Activated T-helper 1 cell treated with anti-CD3 and anti-CD28 coated beads, Interleukin-12 subunit alpha, Interleukin-12 subunit beta, Interleukin-2, Interleukin-4 antibody, amounts not matched to agents 30 ng/mL and 10 ng/mL and 1 ng/mL, durations not matched to agents 14 hours and 24 hours and 36 hours (primary cell): ENCODE results near the gene ALPK3. TPM values are rescaled to one million over a fixed set of nuclear protein-coding genes. Genes with fewer than 3 reads are reported as not detected.

Source experiments
- DNase-seq: peaks from one replicate; pipeline ENCODE4 v3.0.0; 2021; ENCODE audit warnings: low spot score
- H3K27ac Mint-ChIP-seq: one replicate; pipeline ENCODE4 v1.8.0; 2021; ENCODE audit warnings: mild to moderate bottlenecking, mixed read lengths
- H3K27me3 Mint-ChIP-seq: one replicate; pipeline ENCODE4 v1.8.0; 2022; ENCODE audit warnings: mild to moderate bottlenecking, moderate library complexity, mixed read lengths; ENCODE audit not compliant: insufficient read depth
- H3K36me3 Mint-ChIP-seq: one replicate; pipeline ENCODE4 v1.8.0; 2021; ENCODE audit warnings: low read depth, mixed read lengths
- H3K4me1 Mint-ChIP-seq: one replicate; pipeline ENCODE4 v1.8.0; 2021; ENCODE audit warnings: low read depth, mixed read lengths
- H3K4me3 Mint-ChIP-seq: one replicate; pipeline ENCODE4 v1.8.0; 2021; ENCODE audit warnings: mild to moderate bottlenecking, moderate library complexity, mixed read lengths
- H3K9me3 Mint-ChIP-seq: one replicate; pipeline ENCODE4 v1.8.0; 2021; ENCODE audit warnings: mixed read lengths
- intact Hi-C: fragments of 100-400 bp; cut with micrococcal nuclease; formaldehyde crosslinking; loops from one replicate; pipeline ENCODE4 v1.15.1; 2024
- total RNA-seq: library from RNA; stranded (reverse); gene quantifications from 2 replicates; pipeline ENCODE4 v1.2.3, GENCODE V29; 2022

Gene ALPK3
- total RNA-seq, 1 donor from 2014 or later, result 0.10 TPM

DNA sequence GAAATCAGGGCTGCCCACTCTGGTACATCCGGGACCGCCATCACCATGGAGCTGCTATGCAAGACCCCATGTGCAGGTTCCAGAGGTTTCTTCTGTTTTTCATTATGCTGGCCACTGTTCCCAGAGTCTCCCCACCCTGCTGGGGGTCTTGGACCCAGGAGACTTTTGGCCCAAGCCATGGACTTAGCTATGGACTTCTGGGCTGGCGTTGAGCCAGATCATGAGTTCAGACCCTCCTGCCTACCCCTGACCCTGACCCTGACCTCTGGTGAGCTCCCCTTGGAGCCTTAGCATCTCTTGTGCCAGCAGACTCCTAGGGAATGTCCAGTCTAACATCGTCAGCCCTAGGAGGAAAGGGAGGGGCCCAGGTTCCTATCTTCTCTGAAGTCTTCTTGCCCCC is 92.6 kb downstream of the ALPK3 start:
- intact Hi-C loops, result no loop called here
- Mint-ChIP-seq H3K4me1 (peaks cover 14% of the 10 kb centered on the region), H3K27ac (no peak overlapping the region), H3K27me3 (no peaks in the 10 kb centered on the region), H3K4me3 (no peak overlapping the region), H3K36me3 (peaks cover under 1% of the 10 kb centered on the region), H3K9me3 (no peaks in the 10 kb centered on the region)
- no peak for DNase-seq

DNA sequence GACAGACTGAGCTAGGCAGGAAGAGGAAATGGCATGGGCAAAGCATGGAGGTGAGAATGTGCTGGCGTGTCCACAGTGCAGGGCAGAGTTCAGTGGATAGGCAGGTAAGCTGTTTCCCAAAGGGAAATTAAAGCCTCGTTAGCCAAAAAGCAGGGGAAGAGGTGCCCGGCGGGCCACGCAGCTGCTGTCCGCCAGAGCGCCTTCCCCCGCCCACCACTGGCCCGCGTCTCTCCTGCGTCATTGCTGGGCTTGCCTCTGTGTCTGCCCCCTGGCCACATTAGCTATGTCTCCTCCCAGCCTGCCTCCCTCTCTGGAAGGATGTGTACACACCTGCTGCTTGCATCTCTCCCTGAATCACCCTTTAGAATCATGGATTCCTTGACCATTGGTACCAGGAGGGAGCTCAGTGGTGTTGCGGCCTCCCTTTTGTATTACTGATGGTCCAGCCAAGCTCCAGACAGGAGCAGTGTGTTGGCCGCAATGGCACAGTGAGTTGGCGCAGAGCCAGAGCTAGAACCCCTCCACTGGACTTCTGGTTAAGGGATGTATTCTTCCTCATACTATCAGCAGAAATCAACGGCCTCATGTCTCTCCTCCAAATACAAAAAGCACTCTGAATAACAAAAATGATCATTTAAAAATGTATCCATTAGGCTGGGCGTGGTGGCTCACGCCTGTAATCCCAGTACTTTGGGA is 93.9 kb downstream of the ALPK3 start:
- Mint-ChIP-seq H3K4me1 (peaks cover 24% of the 10 kb centered on the region), H3K9me3 (no peaks in the 10 kb centered on the region), H3K27ac (no peak overlapping the region), H3K27me3 (no peaks in the 10 kb centered on the region), H3K36me3 (peaks cover 2% of the 10 kb centered on the region), H3K4me3 (no peak overlapping the region)
- DNase-seq, result no peak
- intact Hi-C loops, result no loop called here

DNA sequence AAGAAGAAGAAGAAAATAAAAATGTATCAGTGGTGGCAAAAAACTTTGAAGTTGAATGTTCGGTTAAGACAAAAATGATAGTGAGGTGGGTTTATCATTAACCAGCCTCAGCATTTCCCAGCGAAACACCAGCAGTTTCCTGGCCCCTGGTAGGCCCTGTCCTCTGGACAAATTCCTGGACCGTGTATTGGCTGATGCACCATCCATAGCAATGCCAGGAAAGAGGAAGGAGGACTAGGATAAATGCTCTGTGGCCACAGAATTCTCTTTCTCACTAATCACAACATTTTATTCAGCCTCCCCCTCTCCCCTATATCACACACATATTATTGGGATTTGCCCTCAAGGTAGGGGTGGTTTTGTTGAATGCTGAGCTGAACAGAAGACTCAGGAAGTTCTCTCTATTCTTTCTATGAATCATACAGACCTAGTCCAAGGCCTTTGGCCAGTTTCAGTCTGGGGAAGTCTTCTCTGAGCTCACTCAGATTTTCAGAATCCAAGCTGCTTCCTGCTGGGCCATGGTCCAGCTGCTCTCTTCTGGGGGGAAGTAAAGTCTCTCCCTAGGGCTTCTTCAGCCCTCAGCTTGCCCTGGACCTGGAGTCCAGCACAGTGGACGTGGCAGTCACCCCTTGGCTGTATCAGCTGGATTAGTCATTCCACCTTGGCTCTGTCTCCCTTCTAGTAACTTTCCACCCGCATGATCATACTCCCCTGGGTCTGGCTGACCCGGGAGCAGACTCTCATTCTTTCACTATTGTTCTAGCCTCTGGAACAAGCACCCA is 94.9 kb downstream of the ALPK3 start:
- H3K9me3 Mint-ChIP-seq, result no peaks in the 10 kb centered on the region
- H3K4me3 Mint-ChIP-seq, result no peak overlapping the region
- no peak overlapping the region for H3K27ac Mint-ChIP-seq
- no peaks in the 10 kb centered on the region for H3K27me3 Mint-ChIP-seq
- H3K4me1 Mint-ChIP-seq, result peaks cover 24% of the 10 kb centered on the region
- peaks cover 2% of the 10 kb centered on the region for H3K36me3 Mint-ChIP-seq
- intact Hi-C loops, result no loop called here
- no peak for DNase-seq

DNA sequence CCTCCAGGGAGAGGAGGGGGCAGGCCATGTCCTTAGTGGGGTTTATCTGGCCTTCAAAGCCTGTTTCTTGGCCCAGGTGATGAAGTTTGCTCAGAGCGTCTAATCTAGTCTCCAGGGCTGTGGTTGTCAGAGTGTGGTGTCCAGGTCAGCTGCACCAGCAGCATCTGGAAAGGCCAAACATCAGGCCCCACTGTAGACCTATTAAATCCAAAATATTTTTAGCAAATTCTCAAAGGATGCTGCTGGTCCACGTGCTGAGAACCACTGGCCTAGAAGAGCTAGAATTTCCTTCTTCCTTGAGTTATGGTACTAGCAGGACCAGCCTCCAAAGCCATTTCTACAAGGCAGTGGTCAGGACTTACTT is 96.2 kb downstream of the ALPK3 start:
- intact Hi-C loops, result no loop called here
- Mint-ChIP-seq H3K27ac (no peak overlapping the region), H3K27me3 (no peaks in the 10 kb centered on the region), H3K9me3 (no peaks in the 10 kb centered on the region), H3K4me1 (peaks cover 24% of the 10 kb centered on the region), H3K4me3 (no peak overlapping the region), H3K36me3 (peaks cover 2% of the 10 kb centered on the region)
- DNase-seq, result no peak

DNA sequence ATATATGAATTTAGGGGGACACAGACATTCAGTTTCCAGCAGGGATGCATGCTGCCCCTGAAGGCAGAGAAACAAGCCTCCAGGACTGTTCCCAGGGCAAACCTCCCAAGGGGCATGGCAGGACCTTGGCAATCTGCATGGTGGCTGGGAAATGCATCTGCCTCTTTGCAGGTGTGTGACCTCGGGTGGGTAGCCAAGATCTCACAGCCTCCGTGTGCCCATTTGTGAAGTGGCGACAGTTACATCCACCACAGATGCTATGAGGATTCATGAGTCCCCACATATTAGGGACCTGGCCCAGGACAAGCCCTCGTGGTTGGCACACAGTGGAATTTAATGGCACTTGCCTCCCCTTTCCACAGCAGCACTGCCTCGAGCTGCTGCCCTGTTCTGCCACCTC is 97.2 kb downstream of the ALPK3 start:
- peaks cover 24% of the 10 kb centered on the region for H3K4me1 Mint-ChIP-seq
- no peak overlapping the region for H3K27ac Mint-ChIP-seq
- no peaks in the 10 kb centered on the region for H3K27me3 Mint-ChIP-seq
- peaks cover 2% of the 10 kb centered on the region for H3K36me3 Mint-ChIP-seq
- H3K4me3 Mint-ChIP-seq, result no peak overlapping the region
- no peak for DNase-seq
- H3K9me3 Mint-ChIP-seq, result no peaks in the 10 kb centered on the region
- intact Hi-C loops, result no loop called here

DNA sequence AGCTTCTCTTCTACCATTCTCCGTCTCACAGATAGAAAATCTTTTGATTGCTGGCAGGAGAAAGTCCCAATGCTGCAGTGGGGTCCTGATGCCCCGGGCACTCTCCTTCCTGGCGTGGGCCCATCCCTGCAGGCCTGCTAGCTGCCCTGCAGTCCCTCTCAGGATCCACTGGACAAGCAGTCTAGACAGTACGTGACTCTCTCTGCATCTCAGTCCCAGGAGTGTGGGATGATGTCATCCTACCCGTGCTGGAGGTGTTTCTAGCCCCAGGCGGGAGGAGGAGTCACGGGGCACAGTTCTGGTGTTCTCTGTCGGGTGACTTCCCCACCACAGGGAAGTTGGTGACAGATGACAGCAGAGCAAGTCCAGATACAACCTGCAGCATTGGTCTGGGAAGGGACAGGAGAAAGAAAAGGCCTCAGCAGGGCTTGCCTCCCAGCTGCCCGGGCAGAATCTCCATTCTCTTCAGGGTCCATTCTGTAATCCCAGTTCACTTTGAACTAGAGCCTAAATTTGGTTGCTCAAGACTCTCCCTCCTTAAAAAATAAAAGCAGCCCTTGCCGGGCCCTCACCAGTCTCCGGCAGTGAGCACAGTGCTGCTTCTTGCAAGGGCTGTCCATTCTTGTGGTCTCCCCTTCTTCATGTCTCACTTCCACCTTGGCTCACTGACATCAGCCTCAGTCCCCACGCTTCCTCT is 97.9 kb downstream of the ALPK3 start:
- intact Hi-C loops, result no loop called here
- peaks cover 2% of the 10 kb centered on the region for H3K36me3 Mint-ChIP-seq
- H3K27me3 Mint-ChIP-seq, result peaks cover 2% of the 10 kb centered on the region
- H3K4me3 Mint-ChIP-seq, result peak overlapping the region; percentile 79
- H3K4me1 Mint-ChIP-seq, result peaks cover 24% of the 10 kb centered on the region
- peak; percentile 63 for DNase-seq
- no peaks in the 10 kb centered on the region for H3K9me3 Mint-ChIP-seq
- H3K27ac Mint-ChIP-seq, result peak overlapping the region; percentile 83

DNA sequence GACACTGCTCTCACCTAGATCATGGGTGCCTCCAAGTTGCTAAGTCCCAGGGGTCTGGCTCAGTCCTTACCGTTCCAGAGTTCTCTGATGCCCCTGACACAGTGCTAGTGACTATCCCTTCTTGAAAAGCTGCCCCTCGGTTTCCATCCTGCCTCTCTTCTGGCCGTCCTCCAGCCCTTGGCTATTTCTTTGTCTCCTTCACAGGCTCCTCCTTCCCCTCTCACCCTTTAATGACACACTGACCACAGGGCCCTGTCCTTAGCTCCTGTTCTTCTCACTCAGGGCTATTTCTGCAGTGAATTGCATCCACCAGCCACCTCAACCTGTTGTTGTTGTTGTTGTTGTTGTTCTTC is 98.4 kb downstream of the ALPK3 start:
- H3K4me1 Mint-ChIP-seq, result peaks cover 24% of the 10 kb centered on the region
- peaks cover 2% of the 10 kb centered on the region for H3K36me3 Mint-ChIP-seq
- peak overlapping the region; percentile 0 for H3K27ac Mint-ChIP-seq
- no peak overlapping the region for H3K4me3 Mint-ChIP-seq
- no peak for DNase-seq
- peaks cover 2% of the 10 kb centered on the region for H3K27me3 Mint-ChIP-seq
- no peaks in the 10 kb centered on the region for H3K9me3 Mint-ChIP-seq
- intact Hi-C loops, result no loop called here

DNA sequence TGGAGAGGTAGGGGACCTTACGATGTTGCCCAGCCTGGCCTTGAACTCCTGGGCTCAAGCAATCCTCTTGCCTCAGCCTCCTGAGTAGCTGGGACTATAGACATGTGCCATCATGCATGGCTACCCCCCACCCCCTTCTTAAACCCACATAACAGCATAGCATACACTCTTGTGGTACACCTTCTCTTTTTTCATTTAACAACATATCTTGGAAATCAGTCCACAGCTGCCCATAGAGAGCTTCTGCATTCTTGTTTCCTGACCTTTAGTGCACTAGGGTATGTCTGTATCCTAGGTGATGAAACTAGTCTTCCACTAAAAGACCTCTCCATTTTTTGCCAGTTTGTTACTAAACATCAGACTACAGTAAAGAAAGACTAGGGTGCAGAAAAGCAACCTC is 100.3 kb downstream of the ALPK3 start:
- H3K9me3 Mint-ChIP-seq, result no peaks in the 10 kb centered on the region
- peaks cover 2% of the 10 kb centered on the region for H3K36me3 Mint-ChIP-seq
- H3K4me3 Mint-ChIP-seq, result no peak overlapping the region
- H3K4me1 Mint-ChIP-seq, result peaks cover 20% of the 10 kb centered on the region
- H3K27ac Mint-ChIP-seq, result no peak overlapping the region
- intact Hi-C loops, result no loop called here
- no peak for DNase-seq
- H3K27me3 Mint-ChIP-seq, result peaks cover 4% of the 10 kb centered on the region

DNA sequence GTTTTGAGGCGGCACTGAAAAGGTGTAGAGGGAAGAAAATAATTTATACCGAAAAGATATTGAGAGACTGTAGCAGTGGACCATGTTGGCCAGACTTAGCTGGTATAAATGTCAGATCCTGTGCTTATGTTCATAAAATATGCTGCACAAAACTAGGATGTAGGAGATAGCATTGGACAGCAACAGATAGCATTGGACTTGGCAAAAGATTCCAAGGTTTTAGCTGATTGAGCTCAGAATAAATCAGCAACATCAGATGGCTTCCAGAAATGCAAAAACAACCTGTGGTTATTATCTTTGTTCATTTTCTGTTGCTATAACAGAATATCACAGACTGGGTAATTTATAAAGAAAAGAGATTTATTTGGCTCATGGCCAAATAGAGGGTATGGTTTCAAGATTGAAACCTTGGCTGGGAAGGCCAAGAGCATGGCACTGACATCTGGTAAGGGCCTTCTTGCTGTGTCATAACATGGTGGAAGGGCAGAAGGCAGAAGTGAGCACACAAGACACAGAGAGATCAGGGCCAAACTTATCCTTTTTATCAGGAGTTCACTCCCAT is 102.0 kb downstream of the ALPK3 start:
- no peak for DNase-seq
- Mint-ChIP-seq H3K36me3 (peaks cover 2% of the 10 kb centered on the region), H3K9me3 (no peaks in the 10 kb centered on the region), H3K27ac (no peak overlapping the region), H3K4me3 (no peak overlapping the region), H3K27me3 (peaks cover 4% of the 10 kb centered on the region), H3K4me1 (peaks cover 16% of the 10 kb centered on the region)
- intact Hi-C loops, result no loop called here

DNA sequence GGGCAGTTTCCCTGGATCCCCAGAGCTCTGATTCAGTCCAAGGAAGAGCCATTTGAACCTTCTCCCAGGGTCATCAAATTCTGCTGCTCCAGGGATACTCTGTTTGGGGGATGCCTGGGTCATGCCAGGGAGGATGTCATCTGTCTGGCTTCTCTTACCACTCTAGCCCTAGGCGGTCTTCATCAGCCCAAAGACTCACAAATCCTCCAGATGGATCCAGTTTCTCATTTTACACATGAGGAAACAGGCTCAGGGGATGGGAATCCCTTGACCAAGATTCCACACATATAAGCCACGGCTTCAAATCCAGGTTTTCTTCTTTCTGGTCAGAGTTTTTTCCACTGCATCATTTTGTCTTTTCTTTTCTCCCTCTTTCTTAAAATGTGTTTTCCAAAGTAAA is 104.0 kb downstream of the ALPK3 start:
- Mint-ChIP-seq H3K27me3 (peaks cover 4% of the 10 kb centered on the region), H3K4me3 (no peak overlapping the region), H3K27ac (no peak overlapping the region), H3K4me1 (no peaks in the 10 kb centered on the region), H3K9me3 (no peaks in the 10 kb centered on the region), H3K36me3 (no peaks in the 10 kb centered on the region)
- intact Hi-C loops, result no loop called here
- no peak for DNase-seq

DNA sequence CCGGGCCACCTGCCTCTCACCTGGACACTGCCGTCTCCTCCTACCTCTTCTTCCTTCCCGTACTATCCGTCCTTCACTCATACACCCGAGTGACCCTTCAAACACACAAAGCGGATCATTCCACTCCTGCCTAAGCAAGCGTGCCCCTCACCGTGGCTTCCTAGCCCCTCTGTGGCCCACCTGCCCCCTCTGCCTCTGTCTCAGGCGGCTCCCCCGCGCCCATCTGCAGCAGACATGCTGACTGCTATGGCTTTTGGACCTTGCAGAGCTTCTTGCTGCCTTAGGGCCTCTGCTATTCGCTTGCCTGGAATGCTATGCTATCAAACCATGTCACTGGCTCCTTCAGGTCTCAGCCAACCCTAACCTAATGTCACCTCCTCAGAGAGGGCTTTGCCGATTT is 105.4 kb downstream of the ALPK3 start:
- Mint-ChIP-seq H3K9me3 (no peaks in the 10 kb centered on the region), H3K4me1 (no peaks in the 10 kb centered on the region), H3K36me3 (no peaks in the 10 kb centered on the region), H3K4me3 (no peak overlapping the region), H3K27ac (no peak overlapping the region), H3K27me3 (peaks cover 4% of the 10 kb centered on the region)
- intact Hi-C loops, result no loop called here
- DNase-seq, result no peak
